CD14-positive monocyte (primary cell): ENCODE data around the gene GABBR2. TPM values are rescaled to one million over a fixed set of nuclear protein-coding genes. Genes with fewer than 3 reads are reported as not detected.

ENCODE experiments used
- DNase-seq, 3 donors: peaks; one replicate each; pipeline ENCODE4 v3.0.0-alpha.2; 2011 to 2022
- H2AFZ ChIP-seq: 2 replicates; pipeline ENCODE4 v1.6.0; 2012; ENCODE audit warnings: mild to moderate bottlenecking, low read depth, low read length, inconsistent platforms; ENCODE audit not compliant: insufficient read depth, poor library complexity, severe bottlenecking
- H3K27ac ChIP-seq, 2 donors: 1 replicate in 1 of 2; 2 replicates in 1 of 2; pipeline ENCODE4 v1.5.1; 2012 to 2013; ENCODE audit warnings: low read length in 2 of 2, control low read depth in 1 of 2, inconsistent platforms in 1 of 2, low read depth in 1 of 2, mild to moderate bottlenecking in 1 of 2
- H3K27me3 ChIP-seq, 2 donors: one replicate each; pipeline versions ENCODE4 v1.6.0 to v1.6.1; 2011 to 2013; ENCODE audit warnings: low read length in 2 of 2; ENCODE audit not compliant: control insufficient read depth in 2 of 2, insufficient read depth in 2 of 2
- H3K36me3 ChIP-seq, 2 donors: replicated peaks in 1 of 2; 1 replicate in 1 of 2; 2 replicates in 1 of 2; pipeline versions ENCODE4 v1.5.1 to v1.6.1; 2012 to 2013; ENCODE audit warnings: low read length in 2 of 2, control low read depth in 1 of 2, inconsistent platforms in 1 of 2, mild to moderate bottlenecking in 1 of 2; ENCODE audit not compliant: insufficient read depth in 2 of 2, control insufficient read depth in 1 of 2
- H3K4me1 ChIP-seq, 2 donors: 1 replicate in 1 of 2; 2 replicates in 1 of 2; pipeline versions ENCODE4 v1.5.1 to v1.6.1; 2012 to 2013; ENCODE audit warnings: low read length in 2 of 2, control low read depth in 1 of 2, inconsistent platforms in 1 of 2, mild to moderate bottlenecking in 1 of 2, moderate library complexity in 1 of 2; ENCODE audit not compliant: insufficient read depth in 2 of 2, control insufficient read depth in 1 of 2
- H3K4me2 ChIP-seq: replicated peaks from 2 replicates; pipeline ENCODE3; 2012; ENCODE audit warnings: low read length, moderate library complexity, mild to moderate bottlenecking; ENCODE audit not compliant: poor library complexity, severe bottlenecking; ENCODE audit errors: extremely low read depth
- H3K4me3 ChIP-seq, 3 experiments: fragments of 200-600 bp in 1 of 3; sonication (generic) in 1 of 3; replicated peaks in 1 of 3; 1 replicate in 2 of 3; 2 replicates in 1 of 3; pipeline ENCODE4 v1.5.1; 2011 to 2013; ENCODE audit warnings: low read length in 3 of 3, mild to moderate bottlenecking in 3 of 3, control low read depth in 2 of 3, low read depth in 2 of 3, inconsistent platforms in 1 of 3, moderate library complexity in 1 of 3
- H3K79me2 ChIP-seq: 2 replicates; pipeline ENCODE4 v1.6.0; 2012; ENCODE audit warnings: mild to moderate bottlenecking, control low read depth, inconsistent platforms, low read length, moderate library complexity; ENCODE audit not compliant: insufficient read depth
- H3K9ac ChIP-seq: 2 replicates; pipeline ENCODE4 v1.6.0; 2017; ENCODE audit warnings: low read length, mild to moderate bottlenecking; ENCODE audit not compliant: insufficient read depth, poor library complexity, severe bottlenecking
- H3K9me3 ChIP-seq, 2 donors: replicated peaks in 1 of 2; 1 replicate in 1 of 2; 2 replicates in 1 of 2; pipeline versions ENCODE4 v1.5.1 to v1.6.1; 2012 to 2013; ENCODE audit warnings: low read length in 2 of 2, control low read depth in 1 of 2; ENCODE audit not compliant: control insufficient read depth in 1 of 2, insufficient read depth in 1 of 2
- H4K20me1 ChIP-seq: 2 replicates; pipeline ENCODE4 v1.6.0; 2012; ENCODE audit warnings: mild to moderate bottlenecking, low read length, control low read depth, moderate library complexity; ENCODE audit not compliant: insufficient read depth
- H3K27ac Mint-ChIP-seq, 7 donors: one replicate each; pipeline ENCODE4 v1.8.0; 2020; ENCODE audit warnings: mild to moderate bottlenecking in 7 of 7, mixed read lengths in 7 of 7, moderate library complexity in 6 of 7, inconsistent platforms in 2 of 7
- H3K27me3 Mint-ChIP-seq, 3 donors: one replicate each; pipeline ENCODE4 v1.8.0; 2021 to 2022; ENCODE audit warnings: low read depth in 3 of 3, mild to moderate bottlenecking in 3 of 3, mixed read lengths in 3 of 3, moderate library complexity in 3 of 3, inconsistent platforms in 1 of 3
- H3K36me3 Mint-ChIP-seq, 2 donors: one replicate each; pipeline ENCODE4 v1.8.0; 2020; ENCODE audit warnings: mixed read lengths in 2 of 2, inconsistent platforms in 1 of 2, mild to moderate bottlenecking in 1 of 2
- H3K4me1 Mint-ChIP-seq: one replicate; pipeline ENCODE4 v1.8.0; 2020; ENCODE audit warnings: mild to moderate bottlenecking, mixed read lengths
- H3K4me3 Mint-ChIP-seq, 2 donors: one replicate each; pipeline ENCODE4 v1.8.0; 2020; ENCODE audit warnings: mild to moderate bottlenecking in 2 of 2, mixed read lengths in 2 of 2, moderate library complexity in 1 of 2
- H3K9me3 Mint-ChIP-seq, 7 donors: one replicate each; pipeline ENCODE4 v1.8.0; 2020 to 2022; ENCODE audit warnings: mixed read lengths in 7 of 7, mild to moderate bottlenecking in 6 of 7, moderate library complexity in 6 of 7, inconsistent platforms in 2 of 7
- CTCF ChIP-seq: fragments of 200-600 bp; IDR thresholded peaks from one replicate; pipeline ENCODE4 v1.8.0; 2022; ENCODE audit warnings: antibody characterized with exemption, mild to moderate bottlenecking
- WGBS: methylation state at CpG from one replicate; pipeline ENCODE4 v1.1.5; 2013; ENCODE audit warnings: missing lambda C conversion rate; ENCODE audit not compliant: insufficient coverage; 5-methylcytosine and 5-hydroxymethylcytosine counted together
- intact Hi-C, 2 donors: fragments of 100-400 bp; cut with micrococcal nuclease; formaldehyde crosslinking; loops; one replicate each; pipeline versions ENCODE4 v1.15.0 to v1.15.1; 2023
- polyA plus RNA-seq, 3 donors: library from polyadenylated mRNA; depleted of rRNA in 1 of 3; unstranded in 2 of 3; stranded (reverse) in 1 of 3; fragments of 300-500 nt in 2 of 3; fragments of >200 nt in 1 of 3; fragmentation: Illumina TruSeq in 2 of 3; gene quantifications; 1 replicate in 2 of 3; 2 replicates in 1 of 3; pipeline ENCODE4 v1.2.3, GENCODE V29; 2012 to 2021

Gene GABBR2
- polyA plus RNA-seq, 3 donors = not detected

GRCh38 chr9:98652302-98652701 lies 56.4 kb downstream of the GABBR2 start:
- TF ChIP-seq CTCF = no peak
- H3K27me3 Mint-ChIP-seq = peaks cover 9 to 28% (median 18%) of the 10 kb centered on the region in 3 donors
- Histone ChIP-seq H3K36me3 (no peaks in the 10 kb centered on the region), H3K27me3 (peaks cover 4 to 5% of the 10 kb centered on the region in 2 donors), H3K4me2 (no peak overlapping the region), H3K27ac (no peak overlapping the region), H3K79me2 (no peaks in the 10 kb centered on the region), H3K4me3 (no peak overlapping the region), H2AFZ (no peak overlapping the region), H3K9ac (no peak overlapping the region), H4K20me1 (no peaks in the 10 kb centered on the region), H3K9me3 (no peaks in the 10 kb centered on the region), H3K4me1 (no peaks in the 10 kb centered on the region)
- peaks cover 0 to 3% (median 0%) of the 10 kb centered on the region in 7 donors for H3K9me3 Mint-ChIP-seq
- intact Hi-C loops = no loop called here
- H3K36me3 Mint-ChIP-seq = no peaks in the 10 kb centered on the region
- H3K27ac Mint-ChIP-seq = no peak overlapping the region
- no peak for DNase-seq
- no peak overlapping the region for H3K4me3 Mint-ChIP-seq
- 85% methylated on average over 3 of the region's 3 CpGs for WGBS
- no peaks in the 10 kb centered on the region for H3K4me1 Mint-ChIP-seq

DNA sequence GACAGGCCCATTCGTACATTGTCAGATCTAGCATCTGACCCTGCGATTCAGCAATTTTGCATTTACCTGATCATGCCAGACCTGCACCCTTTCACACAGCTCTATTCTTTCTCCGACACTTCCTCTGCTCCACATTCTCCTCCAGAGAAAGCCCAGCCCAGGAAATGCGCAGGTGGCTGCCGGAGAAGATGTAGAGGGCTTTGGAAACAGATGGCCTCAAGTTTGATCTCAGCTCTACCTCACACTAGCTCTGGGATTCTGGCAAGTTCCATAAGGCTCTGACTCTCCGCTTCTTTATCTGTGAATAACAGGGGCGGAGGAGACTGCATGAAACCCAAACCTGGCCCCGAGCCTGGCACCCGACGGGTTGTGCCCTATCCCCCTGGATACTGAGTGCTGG lies 61.5 kb downstream of the GABBR2 start:
- H3K4me1 ChIP-seq = no peaks in the 10 kb centered on the region
- Mint-ChIP-seq H3K4me1 (no peaks in the 10 kb centered on the region), H3K27me3 (peaks cover 9 to 35% (median 14%) of the 10 kb centered on the region in 3 donors), H3K27ac (no peak overlapping the region), H3K4me3 (no peak overlapping the region), H3K36me3 (no peaks in the 10 kb centered on the region), H3K9me3 (peaks cover 0 to 5% (median 0%) of the 10 kb centered on the region in 7 donors)
- WGBS = 100% methylated on average over 2 of the region's 10 CpGs
- no peaks in the 10 kb centered on the region for H3K79me2 ChIP-seq
- TF ChIP-seq CTCF = no peak
- H3K27ac ChIP-seq = no peak overlapping the region
- intact Hi-C loops = no loop called here
- no peaks in the 10 kb centered on the region for H4K20me1 ChIP-seq
- no peaks in the 10 kb centered on the region for H3K9me3 ChIP-seq
- peaks cover 4% of the 10 kb centered on the region in 2 donors for H3K27me3 ChIP-seq
- DNase-seq = no peak
- H2AFZ ChIP-seq = no peak overlapping the region
- H3K4me2 ChIP-seq = no peak overlapping the region
- no peak overlapping the region for H3K4me3 ChIP-seq
- no peaks in the 10 kb centered on the region for H3K36me3 ChIP-seq
- no peak overlapping the region for H3K9ac ChIP-seq
